ENCODE measurements around the gene STARD5. TPM values are rescaled to one million over a fixed set of nuclear protein-coding genes. Genes with fewer than 3 reads are reported as not detected.

The STARD5 gene
- total and polyA plus RNA-seq, 2 of the 8 experiments (the other 6 are each of a cell fraction or from before 2014, with no cell fraction given), result 5.5 to 10.4 TPM

DNA sequence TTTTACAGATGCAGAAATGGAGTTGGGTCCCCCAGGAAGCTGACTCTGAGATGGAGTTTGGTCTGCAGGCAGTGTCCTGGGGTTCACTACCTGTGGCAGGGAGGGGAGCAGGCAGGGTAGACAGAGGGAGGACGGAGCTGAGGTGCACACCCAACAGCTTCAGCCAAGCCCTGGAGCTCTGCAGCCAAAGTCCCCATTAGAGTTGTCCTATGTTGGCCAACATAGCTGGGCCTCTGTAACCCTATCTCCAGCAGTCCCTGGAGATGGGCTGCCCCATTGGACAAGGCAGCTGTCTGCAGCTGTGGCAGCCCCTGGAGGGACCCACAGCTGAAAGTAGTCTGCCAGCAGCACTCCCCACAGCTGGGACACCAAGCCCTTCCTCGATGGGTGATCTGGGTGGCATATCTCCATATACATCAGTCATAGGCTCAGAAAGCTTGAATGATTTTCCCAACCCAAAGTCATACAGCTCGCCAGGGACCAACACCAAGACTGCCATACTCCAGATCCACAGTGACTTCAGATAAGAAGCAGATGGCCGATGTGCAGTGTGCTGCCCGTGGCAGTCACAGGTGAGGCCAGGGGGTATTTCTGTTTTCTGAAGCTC, 31.9 kb downstream of the STARD5 start:
- Histone ChIP-seq H2BK5ac (ENCODE audit: low read depth, low read length) (no peak overlapping the region), H2BK20ac (ENCODE audit: low read length) (no peak overlapping the region), H3K79me2 (ENCODE audit: control insufficient read depth in 1 of 2, insufficient read depth in 2 of 2, low read length in 2 of 2) (no peaks in the 10 kb centered on the region), H3K9me3 (ENCODE audit: insufficient read depth in 2 of 2, low read depth in 1 of 2, low read length in 1 of 2) (no peaks in the 10 kb centered on the region), H3K27ac (ENCODE audit: low read depth, low read length) (no peak overlapping the region), H3K27me3 (replicated peaks in 1 of 4; ENCODE audit: control insufficient read depth in 3 of 4, extremely low read depth in 1 of 4, insufficient read depth in 3 of 4, low read length in 3 of 4) (no peaks in the 10 kb centered on the region; a peak in 1 of 7 replicates), H2BK12ac (ENCODE audit: low read depth, low read length) (no peak overlapping the region), H2BK15ac (ENCODE audit: low read length) (no peak overlapping the region), H4K8ac (ENCODE audit: extremely low read depth, insufficient read depth, low read length) (no peak overlapping the region), H4K5ac (ENCODE audit: insufficient read length, low read depth, low read length) (no peak overlapping the region), H3K56ac (replicated peaks; ENCODE audit: insufficient read length, low read depth, low read length) (no peak overlapping the region), H3K79me1 (ENCODE audit: low read depth, low read length) (no peaks in the 10 kb centered on the region), H3K4me2 (ENCODE audit: insufficient read depth in 1 of 2, low read depth in 2 of 2, low read length in 2 of 2) (no peak overlapping the region), H3K9ac (replicated peaks in 1 of 4; ENCODE audit: extremely low read depth in 1 of 4, low read depth in 3 of 4, low read length in 3 of 4) (no peak overlapping the region), H3K36me3 (ENCODE audit: control insufficient read depth in 2 of 4, insufficient read depth in 4 of 4, low read length in 3 of 4) (no peaks in the 10 kb centered on the region), H3K4me3 (ENCODE audit: extremely low read depth in 1 of 4, insufficient read depth in 2 of 4, low read depth in 3 of 4, low read length in 4 of 4) (no peak overlapping the region), H3K23me2 (ENCODE audit: low read depth, low read length) (no peaks in the 10 kb centered on the region), H2AK5ac (ENCODE audit: low read depth, low read length) (no peak overlapping the region), H3K23ac (ENCODE audit: insufficient read length) (no peak overlapping the region), H4K20me1 (replicated peaks in 1 of 2; ENCODE audit: control insufficient read depth in 1 of 2, insufficient read depth in 2 of 2, low read length in 2 of 2) (no peaks in the 10 kb centered on the region), H4K91ac (replicated peaks; ENCODE audit: insufficient read length, low read length) (no peak overlapping the region), H2AFZ (ENCODE audit: low read length) (no peak overlapping the region), H3K4ac (replicated peaks; ENCODE audit: insufficient read length, low read depth, low read length) (no peak overlapping the region), H3K18ac (ENCODE audit: extremely low read depth, low read length) (no peak overlapping the region), H2BK120ac (replicated peaks; ENCODE audit: low read depth, low read length) (no peak overlapping the region), H3K14ac (ENCODE audit: insufficient read length) (no peak overlapping the region), H3K4me1 (replicated peaks in 1 of 4; ENCODE audit: control insufficient read depth in 3 of 4, insufficient read depth in 4 of 4, low read length in 3 of 4) (peaks cover 0 to 7% (median 4%) of the 10 kb centered on the region in 4 experiments; a peak in 4 of 7 replicates)
- ChIA-PET POLR2A (ENCODE audit: partially characterized antibody) (no interaction called here), CTCF (ENCODE audit: partially characterized antibody) (interaction anchor here (0.8 to 4.0 kb wide), 10 partner anchors 12 to 596 kb away, joined by 3 to 17 read pairs (median 4); no protein-coding TSS in a partner anchor)
- DNase-seq (ENCODE audit: low read depth in 1 of 2, low spot score in 2 of 2) (no peak), FAIRE-seq (no peak)
- WGBS, 2 experiments (ENCODE audit: extremely low coverage in 1 of 2, insufficient coverage in 1 of 2, insufficient read length in 1 of 2, insufficient replicate concordance in 2 of 2, low coverage in 1 of 2, low lambda C conversion rate in 2 of 2, missing lambda C conversion rate in 1 of 2), result 78% methylated on average over 5 of the region's 5 CpGs; no CpG with 5 or more reads in 1 of the 2 experiments

Measured in H1 (cell line).